KMS-11 (cell line): ENCODE data around the gene OXA1L.

Experiments used
- H2AFZ ChIP-seq: fragments of 200-600 bp; sonication (generic); 2 replicates; pipeline ENCODE4 v1.6.1; 2016; ENCODE audit warnings: antibody characterized with exemption, mixed run types, low read depth
- H3K27ac ChIP-seq: fragments of 200-600 bp; sonication (generic); 2 replicates; pipeline ENCODE4 v1.6.1; 2016; ENCODE audit warnings: mild to moderate bottlenecking, mixed run types
- H3K27me3 ChIP-seq: fragments of 200-600 bp; sonication (generic); 2 replicates; pipeline ENCODE4 v1.6.1; 2017; ENCODE audit warnings: mild to moderate bottlenecking, low read depth, mixed run types, moderate library complexity; ENCODE audit not compliant: insufficient read depth
- H3K36me3 ChIP-seq: fragments of 200-600 bp; sonication (generic); 2 replicates; pipeline ENCODE4 v1.6.1; 2017; ENCODE audit warnings: mild to moderate bottlenecking, mixed run types; ENCODE audit not compliant: insufficient read depth
- H3K4me1 ChIP-seq: fragments of 200-600 bp; sonication (generic); 2 replicates; pipeline ENCODE4 v1.6.1; 2016; ENCODE audit warnings: mild to moderate bottlenecking, low read depth, mixed run types; ENCODE audit not compliant: poor library complexity, severe bottlenecking
- H3K4me2 ChIP-seq: fragments of 200-600 bp; sonication (generic); 2 replicates; pipeline ENCODE4 v1.7.0; 2016; ENCODE audit warnings: mild to moderate bottlenecking, mixed run types
- H3K4me3 ChIP-seq: fragments of 200-600 bp; sonication (generic); IDR thresholded peaks from 2 replicates; pipeline ENCODE4 v1.6.1; 2017; ENCODE audit warnings: low read depth, low read length, mixed read lengths; ENCODE audit not compliant: insufficient read depth
- H3K79me2 ChIP-seq: fragments of 200-600 bp; sonication (generic); 2 replicates; pipeline ENCODE4 v1.6.1; 2016; ENCODE audit warnings: low read depth, mixed run types; ENCODE audit not compliant: insufficient read depth
- H3K9ac ChIP-seq: fragments of 200-600 bp; sonication (generic); 2 replicates; pipeline ENCODE4 v1.6.1; 2016; ENCODE audit warnings: mild to moderate bottlenecking, mixed run types
- H4K20me1 ChIP-seq: fragments of 200-600 bp; sonication (generic); 2 replicates; pipeline ENCODE4 v1.6.1; 2016; ENCODE audit warnings: mild to moderate bottlenecking, mixed run types; ENCODE audit not compliant: insufficient read depth
- CTCF ChIP-seq: fragments of 200-600 bp; sonication (generic); conservative IDR thresholded peaks from 2 replicates; pipeline ENCODE4 v1.6.1; 2017; ENCODE audit warnings: low read depth, mild to moderate bottlenecking, antibody characterized with exemption, low read length, moderate library complexity, mixed read lengths

Gene OXA1L

GRCh38 chr14:22793976-22794375 is 27.5 kb downstream of the OXA1L start:
- H2AFZ ChIP-seq, result no peak overlapping the region
- H3K9ac ChIP-seq, result no peak overlapping the region
- H3K4me3 ChIP-seq, result no peak overlapping the region
- no peak for TF ChIP-seq CTCF
- H3K27ac ChIP-seq, result no peak overlapping the region
- no peaks in the 10 kb centered on the region for H4K20me1 ChIP-seq
- peaks cover 44% of the 10 kb centered on the region for H3K4me1 ChIP-seq
- no peaks in the 10 kb centered on the region for H3K79me2 ChIP-seq
- no peak overlapping the region for H3K4me2 ChIP-seq
- no peaks in the 10 kb centered on the region for H3K27me3 ChIP-seq
- no peaks in the 10 kb centered on the region for H3K36me3 ChIP-seq

DNA sequence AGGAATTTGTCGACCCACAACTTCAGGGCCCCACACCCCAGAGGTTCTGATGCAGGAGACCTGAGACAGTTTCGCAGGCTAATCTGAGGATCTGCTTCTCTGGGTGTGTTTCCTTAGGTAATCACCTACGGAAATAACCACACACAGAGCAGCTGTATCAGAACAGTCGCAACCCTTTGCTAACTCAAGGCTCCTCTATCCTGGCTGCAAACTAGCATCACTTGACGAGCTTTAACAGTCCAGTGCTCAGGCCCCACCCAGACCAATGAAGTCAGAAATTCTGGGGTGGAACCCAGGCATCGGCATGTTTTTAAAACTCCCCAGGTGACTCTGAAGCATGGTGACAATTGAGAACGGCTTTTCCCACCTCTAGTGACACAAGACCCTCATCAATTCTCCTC is 28.1 kb downstream of the OXA1L start:
- TF ChIP-seq CTCF, result no peak
- Histone ChIP-seq H3K27me3 (no peaks in the 10 kb centered on the region), H3K79me2 (no peaks in the 10 kb centered on the region), H3K36me3 (no peaks in the 10 kb centered on the region), H3K4me1 (peaks cover 38% of the 10 kb centered on the region), H3K4me2 (no peak overlapping the region), H3K4me3 (no peak overlapping the region), H4K20me1 (no peaks in the 10 kb centered on the region), H3K27ac (no peak overlapping the region), H3K9ac (no peak overlapping the region), H2AFZ (no peak overlapping the region)

GRCh38 chr14:22796087-22796707 is 29.7 kb downstream of the OXA1L start:
- Histone ChIP-seq H3K9ac (no peak overlapping the region; the same call in 1 of the 2 replicates), H3K27me3 (no peaks in the 10 kb centered on the region), H2AFZ (no peak overlapping the region), H3K4me2 (peak overlapping the region; percentile 63; the same call in 1 of the 2 replicates), H3K4me1 (peaks cover 23% of the 10 kb centered on the region), H3K36me3 (no peaks in the 10 kb centered on the region), H3K79me2 (no peaks in the 10 kb centered on the region), H3K27ac (peak overlapping the region; percentile 41), H3K4me3 (no peak overlapping the region), H4K20me1 (no peaks in the 10 kb centered on the region)
- TF ChIP-seq CTCF, result no peak

DNA sequence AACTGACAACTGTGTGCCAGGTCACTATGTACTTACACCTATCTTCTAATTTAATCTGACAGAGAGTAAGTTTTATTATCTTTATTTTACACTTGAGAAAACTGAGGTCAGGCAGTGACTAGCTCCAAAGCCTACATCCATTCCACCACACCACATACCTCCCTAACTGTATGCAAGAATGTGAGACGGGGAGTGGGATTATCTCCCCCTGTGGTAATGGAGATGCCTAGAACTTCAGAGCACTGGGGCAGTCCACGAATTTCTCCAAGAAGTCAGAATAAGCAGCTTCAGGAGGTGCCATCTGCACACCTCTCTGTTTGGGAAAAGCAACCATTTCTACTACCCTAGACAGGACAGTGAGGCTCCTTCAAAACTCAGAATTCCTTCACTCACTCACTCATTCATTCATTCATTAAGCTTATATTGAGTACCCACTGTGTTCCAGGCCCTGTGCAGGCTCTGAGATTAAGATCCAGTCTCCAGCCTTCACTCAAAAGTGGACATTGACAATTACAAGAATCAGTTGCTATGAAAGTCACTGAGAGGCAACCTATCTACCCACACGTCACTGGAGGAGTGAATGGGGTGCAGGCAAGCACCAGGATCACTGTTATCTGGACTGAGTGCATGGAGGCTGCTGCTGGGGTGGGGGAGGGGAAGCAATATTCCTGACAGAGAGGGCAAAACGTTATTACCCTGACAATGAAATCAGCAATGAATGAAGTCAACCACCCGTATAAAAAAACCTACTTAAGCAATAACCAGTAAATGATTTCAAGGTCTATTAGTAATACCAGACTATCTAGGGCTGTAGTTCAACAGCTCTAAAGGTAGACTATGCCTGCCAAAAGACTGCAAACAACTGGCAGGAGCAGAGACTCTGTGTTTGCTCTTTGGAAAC is 30.8 kb downstream of the OXA1L start:
- Histone ChIP-seq H3K4me2 (no peak overlapping the region; the same call in 1 of the 2 replicates), H3K9ac (no peak overlapping the region), H3K4me1 (peaks cover 19% of the 10 kb centered on the region), H3K27ac (peak overlapping the region; percentile 41; the same call in 1 of the 2 replicates), H3K36me3 (no peaks in the 10 kb centered on the region), H3K79me2 (no peaks in the 10 kb centered on the region), H3K27me3 (no peaks in the 10 kb centered on the region), H2AFZ (no peak overlapping the region), H3K4me3 (no peak overlapping the region), H4K20me1 (no peaks in the 10 kb centered on the region)
- no peak for TF ChIP-seq CTCF
